ENCODE measurements around the gene SEPTIN2.
"Not testable (repeated sequence)": the region's sequence is repeated elsewhere in the genome, so short reads cannot be mapped to it uniquely, and the experiment has no call there.

SEPTIN2 gene

DNA sequence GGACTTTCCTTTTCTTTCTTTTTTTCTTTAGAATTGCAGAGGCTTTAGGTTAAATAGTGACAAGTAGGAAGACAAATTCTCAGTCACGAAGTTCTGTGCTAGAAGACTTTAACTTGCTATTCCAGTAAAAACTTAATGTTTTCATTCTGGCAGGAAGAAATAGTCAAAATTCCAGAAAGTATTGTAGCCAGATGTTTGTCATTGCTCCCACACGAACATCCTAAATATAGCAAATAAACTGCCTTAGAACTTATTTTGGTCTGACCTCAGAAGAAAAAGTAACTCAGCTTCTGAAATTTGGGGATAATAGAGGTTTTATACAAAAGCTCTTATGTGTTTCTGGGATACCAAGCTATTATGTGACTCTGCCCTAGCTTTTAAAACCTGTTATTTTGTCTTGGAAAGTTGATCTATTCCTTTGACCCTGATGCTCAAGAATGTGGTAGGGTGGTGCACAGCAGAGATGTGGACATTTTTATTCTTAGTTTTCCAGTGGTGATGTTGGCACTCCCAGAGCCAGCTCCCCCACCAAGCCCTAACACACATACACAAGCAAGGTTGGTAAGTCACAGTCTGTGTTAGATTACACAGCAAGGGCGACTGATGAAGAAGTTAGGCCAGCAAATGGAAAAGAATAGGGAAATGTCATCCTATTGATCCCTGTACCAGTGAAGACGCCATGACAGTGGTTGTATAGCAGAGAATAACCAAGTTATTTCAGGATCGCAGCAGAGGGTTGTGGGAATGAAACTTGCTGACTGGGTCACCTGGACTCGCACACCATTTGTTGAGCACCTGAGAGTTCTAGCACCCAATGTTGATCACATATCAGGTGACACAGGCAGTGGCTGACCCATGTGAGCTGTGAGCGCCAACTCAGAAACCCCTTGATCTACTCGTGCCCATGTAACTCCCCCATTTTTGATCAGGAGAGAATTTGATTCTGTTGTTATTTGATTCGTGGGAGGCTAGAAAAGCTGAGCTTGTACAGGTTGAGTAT, 64.1 kb downstream of the SEPTIN2 start:
- peak; percentile 64 to 72 for DNase-seq (ENCODE audit: low read depth in 2 of 2)

DNA sequence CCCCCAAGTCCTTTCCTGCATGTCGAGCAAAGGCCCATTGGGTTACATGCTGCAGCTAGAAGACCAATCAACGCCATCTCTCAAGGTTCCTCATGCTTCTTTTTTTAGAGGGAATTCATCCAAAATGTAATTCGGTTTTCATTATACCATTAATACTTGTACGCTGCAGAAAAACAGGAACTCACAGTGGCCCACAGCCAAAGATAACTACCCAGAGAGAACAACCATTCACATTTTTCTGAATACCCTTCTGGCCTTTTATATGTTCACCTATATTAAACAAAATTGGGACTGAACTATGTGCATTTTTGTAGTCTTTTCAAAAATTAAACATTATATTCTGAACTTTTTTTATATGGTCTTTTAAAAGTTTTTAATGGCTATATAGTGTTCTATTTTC, 66.1 kb downstream of the SEPTIN2 start:
- DNase-seq (ENCODE audit: low read depth in 2 of 2): no peak

DNA sequence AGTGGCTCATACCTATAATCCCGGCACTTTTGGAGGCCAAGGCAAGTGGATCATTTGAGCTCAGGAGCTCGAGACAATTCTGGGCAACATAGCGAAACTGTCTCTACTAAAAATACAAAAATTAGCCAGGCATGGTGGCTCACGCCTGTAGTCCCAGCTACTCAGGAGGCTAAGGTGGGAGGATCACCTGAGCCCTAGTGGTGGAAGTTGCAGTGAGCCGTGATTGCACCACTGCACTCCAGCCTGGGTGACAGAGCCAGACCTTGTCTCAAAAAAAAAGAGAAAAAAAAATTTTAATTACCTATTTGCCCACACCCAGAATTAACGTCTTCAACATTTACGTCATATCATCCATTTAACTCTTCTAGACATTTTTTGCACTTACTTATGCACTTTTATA, 69.7 kb downstream of the SEPTIN2 start:
- DNase-seq (ENCODE audit: low read depth in 2 of 2): not testable (repeated sequence)

DNA sequence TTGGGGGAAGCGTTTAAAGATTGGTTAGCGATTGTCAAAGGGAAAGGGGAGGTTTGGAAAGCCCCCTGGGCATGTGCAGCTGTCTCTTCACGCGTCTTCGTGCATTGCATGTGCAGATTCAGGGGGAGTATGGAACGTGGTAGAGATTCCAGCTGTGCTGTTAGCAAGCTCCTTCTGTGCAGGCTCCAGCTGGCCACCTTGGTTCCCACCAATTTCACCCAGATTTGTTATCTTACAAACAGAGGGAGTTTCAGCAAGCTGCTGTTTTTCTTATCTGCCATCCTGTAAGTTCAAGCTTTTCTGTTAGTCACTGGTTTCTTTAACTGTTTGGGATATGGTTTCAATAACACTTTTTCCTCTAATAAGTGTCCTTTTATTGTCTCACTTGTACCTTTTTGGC, 70.8 kb downstream of the SEPTIN2 start:
- DNase-seq (ENCODE audit: low read depth in 2 of 2): no peak

DNA sequence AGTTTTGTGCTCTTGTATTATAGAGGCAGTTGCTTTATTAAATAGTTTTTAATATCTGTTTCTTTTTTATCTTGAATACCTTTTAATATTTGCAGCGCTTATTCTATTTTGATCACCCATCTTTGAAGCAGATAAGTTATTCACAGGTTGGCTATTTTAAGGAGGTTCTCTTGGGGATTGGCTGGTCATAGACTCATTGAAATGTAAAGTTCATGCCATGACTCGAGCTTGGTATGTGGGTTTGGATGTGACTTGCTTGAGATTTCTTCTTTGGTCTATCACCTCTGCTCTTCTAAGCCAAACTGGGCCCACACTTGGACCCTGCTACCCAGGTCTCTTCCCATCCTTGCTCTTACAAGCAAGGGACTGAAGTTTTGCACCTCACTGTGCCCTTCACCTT, 74.0 kb downstream of the SEPTIN2 start:
- DNase-seq (ENCODE audit: low read depth in 2 of 2): no peak

DNA sequence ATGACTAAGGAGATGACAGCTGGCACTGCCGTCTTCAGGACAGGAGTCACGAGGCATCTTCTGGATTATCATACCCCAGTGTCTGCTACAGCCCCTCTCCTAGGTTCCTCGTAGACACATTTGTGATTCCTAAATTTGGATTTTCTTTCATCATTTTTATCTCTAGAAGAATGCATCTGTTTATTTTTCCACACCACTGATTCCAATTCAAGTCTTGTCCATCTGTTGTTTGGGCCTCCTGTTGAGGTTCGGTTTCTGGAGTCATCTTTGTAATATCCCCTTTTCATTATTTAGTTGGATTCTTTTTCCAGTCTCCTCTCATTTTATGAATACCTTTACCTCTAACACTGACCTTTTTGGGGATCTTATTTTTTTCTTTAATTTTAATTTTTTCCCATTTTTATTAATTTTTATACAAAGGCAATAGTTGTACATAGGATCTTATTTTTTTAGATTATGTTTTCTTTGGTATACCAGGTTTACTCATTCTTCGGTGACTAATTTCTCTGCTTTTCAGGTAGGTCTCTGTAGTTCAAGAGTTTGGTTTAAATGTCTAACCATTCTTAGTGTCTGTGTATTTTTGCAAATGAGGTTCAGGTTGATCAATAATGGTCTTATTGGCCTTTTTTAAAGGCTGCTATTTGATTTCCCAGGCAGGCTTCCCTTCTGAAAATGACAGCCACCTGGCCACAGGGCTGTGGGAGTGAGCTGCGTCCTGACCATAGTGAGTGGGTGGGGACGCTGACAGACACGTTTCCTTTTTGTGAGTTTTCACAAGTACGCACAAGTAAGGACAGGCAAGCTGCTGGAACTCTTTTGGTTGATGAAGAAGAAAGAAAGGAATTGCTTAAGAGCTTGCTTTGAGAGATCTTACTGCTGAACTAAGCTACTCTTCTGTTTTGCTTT, 74.8 kb downstream of the SEPTIN2 start:
- DNase-seq (ENCODE audit: low read depth in 2 of 2): no peak

DNA sequence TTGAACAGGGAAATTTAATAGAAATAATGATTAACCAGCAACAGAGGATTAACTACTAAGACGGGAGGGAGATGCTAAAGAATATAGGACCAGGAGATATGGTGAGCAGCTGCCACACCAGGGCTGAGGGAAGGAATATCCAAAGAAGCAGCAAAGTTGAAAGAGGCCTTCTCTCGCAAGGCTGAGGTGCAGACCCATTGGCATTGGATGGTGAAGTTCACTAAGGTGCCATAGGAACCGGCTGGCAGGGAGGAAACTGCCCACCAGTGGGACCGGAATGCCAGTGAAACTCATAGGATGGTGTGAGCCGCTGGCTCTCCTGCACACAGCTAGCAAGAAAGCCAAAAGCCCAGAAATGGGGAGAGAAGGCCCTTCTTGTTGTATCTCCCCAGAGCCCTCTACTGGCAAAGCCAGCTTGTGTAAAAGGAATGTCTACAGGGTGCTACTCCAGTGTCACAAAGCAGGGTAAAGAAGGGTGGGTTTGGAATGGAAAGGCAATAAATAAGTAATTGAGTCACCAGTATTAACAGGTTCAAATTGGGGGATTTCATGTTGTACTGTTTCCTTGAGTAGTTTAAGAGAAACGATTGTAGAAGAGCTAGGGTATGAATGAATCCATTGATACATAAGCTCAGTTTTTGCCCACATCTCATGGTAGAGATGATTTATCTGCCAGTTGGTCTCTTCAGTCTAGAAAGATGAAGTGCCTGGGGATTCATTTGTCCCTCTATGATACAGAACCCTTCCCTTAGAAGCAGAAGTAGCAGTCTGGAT, 76.4 kb downstream of the SEPTIN2 start:
- DNase-seq (ENCODE audit: low read depth in 2 of 2): peak in 1 of 2 experiments; percentile 20

DNA sequence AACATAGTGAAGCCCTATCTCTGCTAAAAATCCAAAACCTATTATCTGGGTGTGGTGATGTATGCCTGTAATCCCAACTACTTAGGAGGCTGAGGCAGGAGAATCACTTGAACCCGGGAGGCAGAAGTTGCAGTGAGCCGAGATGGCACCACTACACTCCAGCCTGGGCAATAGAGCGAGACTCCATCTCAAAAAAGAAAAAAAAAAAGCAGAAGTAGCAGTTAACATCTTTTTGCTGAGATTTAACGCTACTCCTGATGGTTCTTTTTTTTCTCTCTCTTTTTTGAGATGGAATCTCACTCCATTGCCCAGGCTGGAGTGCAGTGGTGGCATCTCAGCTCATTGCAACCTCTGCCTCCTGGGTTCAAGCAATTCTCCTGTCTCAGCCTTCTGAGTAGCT, 77.0 kb downstream of the SEPTIN2 start:
- DNase-seq (ENCODE audit: low read depth in 2 of 2): not testable (repeated sequence)

DNA sequence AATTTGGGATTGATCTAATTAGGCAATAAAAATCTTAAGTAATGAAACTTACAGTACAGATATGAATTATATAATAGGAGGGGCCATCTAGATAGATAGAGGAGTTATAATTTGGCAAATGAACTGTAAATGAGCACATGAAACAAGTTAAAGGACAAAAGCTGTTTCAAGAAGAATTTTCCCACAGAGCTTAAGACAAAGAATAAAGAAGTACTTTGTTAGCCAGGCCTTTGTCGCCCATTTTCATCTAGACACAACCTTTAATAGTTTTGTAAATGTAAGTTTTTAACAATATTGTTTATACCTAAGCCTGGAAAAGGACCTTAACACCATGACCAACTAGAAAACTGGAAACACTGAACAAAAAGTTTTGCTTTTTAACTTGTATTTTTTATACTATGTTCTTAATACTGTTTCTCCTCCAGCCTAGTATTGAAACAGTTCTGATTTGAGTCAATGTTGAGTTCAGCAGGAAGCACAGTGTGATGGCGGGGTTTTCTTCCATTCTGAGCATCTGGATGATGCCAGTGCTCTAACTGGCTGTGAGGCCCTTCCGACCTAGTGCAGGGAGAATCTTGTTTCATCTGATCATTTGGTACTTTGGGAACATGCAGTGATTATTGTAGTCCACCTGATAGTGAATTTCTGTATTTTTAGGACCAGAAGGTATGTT, 77.9 kb downstream of the SEPTIN2 start:
- no peak for DNase-seq (ENCODE audit: low read depth in 2 of 2)

DNA sequence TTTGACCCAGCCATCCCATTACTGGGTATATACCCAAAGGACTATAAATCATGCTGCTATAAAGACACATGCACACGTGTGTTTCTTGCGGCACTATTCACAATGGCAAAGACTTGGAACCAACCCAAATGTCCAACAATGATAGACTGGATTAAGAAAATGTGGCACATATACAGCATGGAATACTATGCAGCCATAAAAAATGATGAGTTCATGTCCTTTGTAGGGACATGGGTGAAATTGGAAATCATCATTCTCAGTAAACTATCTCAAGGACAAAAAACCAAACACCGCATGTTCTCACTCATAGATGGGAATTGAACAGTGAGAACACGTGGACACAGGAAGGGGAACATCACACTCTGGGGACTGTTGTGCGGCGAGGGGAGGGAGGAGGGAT, 81.1 kb downstream of the SEPTIN2 start:
- DNase-seq (ENCODE audit: low read depth in 2 of 2): not testable (repeated sequence)

DNA sequence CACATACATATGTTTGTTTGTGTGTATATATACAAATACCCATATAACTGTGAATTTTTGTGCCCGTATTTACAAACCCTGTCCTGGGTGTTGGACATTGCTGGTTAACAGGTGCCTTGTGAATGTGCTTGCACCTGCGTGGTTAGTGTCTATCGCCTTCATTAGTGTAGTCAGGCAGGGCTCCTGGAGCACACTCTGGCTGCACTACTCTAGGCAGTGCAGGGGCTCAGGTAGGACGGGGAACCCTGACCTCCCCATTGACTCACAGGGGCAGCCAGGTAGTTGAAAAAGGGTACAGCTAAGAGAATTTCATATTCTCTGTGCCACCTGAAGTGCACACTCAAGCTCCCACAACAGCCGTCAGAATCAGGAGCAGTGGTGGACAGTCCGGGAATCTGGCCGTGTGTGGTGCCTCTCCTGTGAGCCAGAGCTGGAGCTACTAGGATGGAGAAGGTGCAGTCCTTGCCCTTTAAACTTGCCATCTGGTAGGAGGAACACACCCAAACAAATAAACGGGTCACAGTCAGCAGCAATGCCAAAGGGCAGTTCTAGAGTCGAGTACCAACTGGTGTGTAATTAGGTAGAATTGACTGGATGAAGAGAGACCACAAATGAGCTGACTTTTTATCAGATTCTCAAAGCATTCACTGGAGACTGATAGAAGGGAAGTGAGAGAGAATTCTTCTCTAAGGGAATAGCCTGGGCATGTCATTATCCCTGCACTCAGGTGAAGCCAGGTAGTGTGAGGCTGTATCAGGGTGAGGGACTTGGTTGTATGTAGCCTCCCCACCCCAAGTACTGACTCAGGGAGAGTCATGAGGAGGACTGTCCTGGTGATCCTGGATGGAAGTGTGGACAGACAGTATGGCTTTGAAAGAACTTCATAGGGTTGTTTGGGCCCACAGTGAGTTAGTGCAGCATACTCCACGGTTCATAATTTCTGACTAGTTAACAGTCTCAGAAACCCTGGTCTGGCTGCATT, 84.5 kb downstream of the SEPTIN2 start:
- no peak for DNase-seq (ENCODE audit: low read depth in 2 of 2)
